Measurements from ENCODE around the gene TEN1.

The TEN1 gene

GRCh38 chr17:76014100-76014924 is 35.3 kb downstream of the TEN1 start:
- no peak for DNase-seq (ENCODE audit: low spot score)
- peak; percentile 91 for TF ChIP-seq CTCF (IDR thresholded peaks at IDR 0.05)
- Histone ChIP-seq H3K27ac (no peak overlapping the region), H3K4me3 (no peak overlapping the region)

- DNase-seq (ENCODE audit: low spot score) = no peak
- Histone ChIP-seq H3K27ac (no peak overlapping the region), H3K4me3 (no peak overlapping the region)
- no peak for TF ChIP-seq CTCF (IDR thresholded peaks at IDR 0.05)
Observed at GRCh38 chr17:76014925-76015261, 35.9 kb downstream of the TEN1 start.

- no peak overlapping the region for H3K27ac ChIP-seq
- no peak overlapping the region for H3K4me3 ChIP-seq
- DNase-seq (ENCODE audit: low spot score) = no peak
- no peak for TF ChIP-seq CTCF (IDR thresholded peaks at IDR 0.05)
Observed at GRCh38 chr17:76017481-76018339, 38.7 kb downstream of the TEN1 start.

- H3K4me3 ChIP-seq = no peak overlapping the region
- no peak for TF ChIP-seq CTCF (IDR thresholded peaks at IDR 0.05)
- no peak for DNase-seq (ENCODE audit: low spot score)
- no peak overlapping the region for H3K27ac ChIP-seq
Observed at GRCh38 chr17:76018340-76018680, 39.3 kb downstream of the TEN1 start.

GRCh38 chr17:76018801-76019200 is 39.8 kb downstream of the TEN1 start:
- DNase-seq (ENCODE audit: low spot score) = no peak
- no peak overlapping the region for H3K27ac ChIP-seq
- TF ChIP-seq CTCF (IDR thresholded peaks at IDR 0.05) = no peak

GRCh38 chr17:76019833-76020467 is 40.9 kb downstream of the TEN1 start:
- Histone ChIP-seq H3K27ac (no peak overlapping the region), H3K4me3 (no peak overlapping the region)
- DNase-seq (ENCODE audit: low spot score) = no peak
- no peak for TF ChIP-seq CTCF (IDR thresholded peaks at IDR 0.05)

More at GRCh38 chr17:76018801-76019200, 39.8 kb downstream of the TEN1 start:
- H3K4me3 ChIP-seq = no peak overlapping the region
